NCI-H748 (cell line): ENCODE results near the gene MTMR12.
A peak's percentile ranks its signal among the peaks of the same experiment; 100 is the strongest.

ENCODE experiments used
- DNase-seq: peaks from one replicate; lab custom pipeline; 2025; ENCODE audit not compliant: unreplicated experiment; lab: John Stamatoyannopoulos, UW

The MTMR12 gene

GRCh38 chr5:32276173-32276853, 36.4 kb downstream of the MTMR12 start:
- peak; percentile 50 for DNase-seq

GRCh38 chr5:32275396-32275741, 37.4 kb downstream of the MTMR12 start:
- DNase-seq: no peak

- DNase-seq: no peak
Observed at GRCh38 chr5:32274548-32275395, 38.0 kb downstream of the MTMR12 start.

GRCh38 chr5:32273821-32274220, 38.9 kb downstream of the MTMR12 start:
- no peak for DNase-seq

- no peak for DNase-seq
Observed at GRCh38 chr5:32272746-32273145, 40.0 kb downstream of the MTMR12 start.

- no peak for DNase-seq
Observed at GRCh38 chr5:32270946-32271345, 41.8 kb downstream of the MTMR12 start.

GRCh38 chr5:32270178-32270577, 42.6 kb downstream of the MTMR12 start:
- no peak for DNase-seq

- DNase-seq: no peak
Observed at GRCh38 chr5:32265902-32266301, 46.8 kb downstream of the MTMR12 start.

GRCh38 chr5:32264957-32265572, 47.7 kb downstream of the MTMR12 start:
- DNase-seq: no peak

- DNase-seq: no peak
Observed at GRCh38 chr5:32263684-32264083, 49.1 kb downstream of the MTMR12 start.

GRCh38 chr5:32261198-32261597, 51.5 kb downstream of the MTMR12 start:
- no peak for DNase-seq

- no peak for DNase-seq
Observed at GRCh38 chr5:32259033-32259432, 53.7 kb downstream of the MTMR12 start.

GRCh38 chr5:32258424-32258823, 54.3 kb downstream of the MTMR12 start:
- DNase-seq: no peak

- no peak for DNase-seq
Observed at GRCh38 chr5:32255540-32255900, 57.2 kb downstream of the MTMR12 start.

GRCh38 chr5:32254881-32255539, 57.7 kb downstream of the MTMR12 start:
- DNase-seq: peak; percentile 43

GRCh38 chr5:32251871-32252458, 60.8 kb downstream of the MTMR12 start:
- peak; percentile 60 for DNase-seq

GRCh38 chr5:32249668-32250067, 63.1 kb downstream of the MTMR12 start:
- DNase-seq: no peak

GRCh38 chr5:32245742-32246141, 67.0 kb downstream of the MTMR12 start:
- no peak for DNase-seq

GRCh38 chr5:32244017-32244416, 68.7 kb downstream of the MTMR12 start:
- no peak for DNase-seq

GRCh38 chr5:32241034-32241783, 71.5 kb downstream of the MTMR12 start:
- DNase-seq: no peak

GRCh38 chr5:32239385-32239784, 73.4 kb downstream of the MTMR12 start:
- DNase-seq: no peak
